HepG2 (cell line): ENCODE results near the gene CC2D1B. TPM values are rescaled to one million over a fixed set of nuclear protein-coding genes. Genes with fewer than 3 reads are reported as not detected.
A peak's percentile ranks its signal among the peaks of the same experiment; 100 is the strongest.

Source experiments
- BORCS8-MEF2B ChIP-seq: sonication (generic); formaldehyde crosslinking; IDR thresholded peaks from 2 replicates; pipeline ENCODE4 v1.8.0; 2022; ENCODE audit warnings: mild to moderate bottlenecking, missing genetic modification reagents
- FOXA3 ChIP-seq: IDR thresholded peaks from 2 replicates; pipeline ENCODE4 v1.6.1; 2016; ENCODE audit warnings: missing genetic modification reagents, missing compliant biosample characterization
- HNF4A ChIP-seq: sonication (generic); formaldehyde crosslinking; IDR thresholded peaks from 2 replicates; pipeline ENCODE4 v1.4.0; 2020; ENCODE audit warnings: missing genetic modification reagents
- HOXA3 ChIP-seq: sonication (generic); formaldehyde crosslinking; IDR thresholded peaks from 2 replicates; pipeline ENCODE4 v1.5.0; 2020; ENCODE audit warnings: missing genetic modification reagents
- HOXA5 ChIP-seq: sonication (generic); formaldehyde crosslinking; IDR thresholded peaks from 2 replicates; pipeline ENCODE4 v1.4.0; 2020; ENCODE audit warnings: missing genetic modification reagents
- KLF12 ChIP-seq: sonication (generic); formaldehyde crosslinking; IDR thresholded peaks from 2 replicates; pipeline ENCODE4 v1.4.0; 2020; ENCODE audit warnings: missing genetic modification reagents, borderline replicate concordance
- KLF16 ChIP-seq, 2 experiments: sonication (generic) in 1 of 2; formaldehyde crosslinking in 1 of 2; IDR thresholded peaks; 2 replicates each; pipeline versions ENCODE4 v1.6.1 to v1.8.0; 2016 to 2023; ENCODE audit warnings: missing genetic modification reagents in 2 of 2, missing compliant biosample characterization in 1 of 2
- KLF6 ChIP-seq: IDR thresholded peaks from 2 replicates; pipeline ENCODE4 v1.8.0; 2016; ENCODE audit warnings: missing biosample characterization, missing genetic modification reagents
- KMT2A ChIP-seq: sonication (generic); formaldehyde crosslinking; IDR thresholded peaks from 2 replicates; pipeline ENCODE4 v1.4.0; 2020; ENCODE audit warnings: missing genetic modification reagents
- LCORL ChIP-seq, 2 experiments: fragments of 450-650 bp in 1 of 2; sonication (generic) in 1 of 2; formaldehyde crosslinking in 1 of 2; IDR thresholded peaks; 2 replicates each; pipeline versions ENCODE4 v1.5.0 to v1.6.1; 2017 to 2020; ENCODE audit warnings: antibody characterized with exemption in 1 of 2, missing genetic modification reagents in 1 of 2
- MIER2 ChIP-seq: IDR thresholded peaks from 2 replicates; pipeline ENCODE4 v1.6.1; 2016; ENCODE audit warnings: missing biosample characterization, missing genetic modification reagents
- NR2C2 ChIP-seq: sonication (generic); formaldehyde crosslinking; IDR thresholded peaks from 2 replicates; pipeline ENCODE4 v1.4.0; 2020; ENCODE audit warnings: missing genetic modification reagents, mild to moderate bottlenecking, moderate library complexity, borderline replicate concordance
- YEATS2 ChIP-seq: sonication (generic); formaldehyde crosslinking; IDR thresholded peaks from 2 replicates; pipeline ENCODE4 v1.4.0; 2020; ENCODE audit warnings: missing genetic modification reagents, borderline replicate concordance
- ZBTB21 ChIP-seq: sonication (generic); formaldehyde crosslinking; IDR thresholded peaks from 2 replicates; pipeline ENCODE4 v1.4.0; 2020; ENCODE audit warnings: missing genetic modification reagents
- ZFP90 ChIP-seq: sonication (generic); formaldehyde crosslinking; IDR thresholded peaks from 2 replicates; pipeline ENCODE4 v1.8.0; 2022; ENCODE audit warnings: missing genetic modification reagents, mild to moderate bottlenecking, inconsistent platforms, borderline replicate concordance
- ZNF264 ChIP-seq: sonication (generic); formaldehyde crosslinking; IDR thresholded peaks from 2 replicates; pipeline ENCODE4 v1.4.0; 2020; ENCODE audit warnings: missing genetic modification reagents
- ZNF350 ChIP-seq: sonication (generic); formaldehyde crosslinking; IDR thresholded peaks from 2 replicates; pipeline ENCODE4 v1.4.0; 2020; ENCODE audit warnings: mild to moderate bottlenecking, low read depth, missing genetic modification reagents, borderline replicate concordance
- ZNF543 ChIP-seq: sonication (generic); formaldehyde crosslinking; IDR thresholded peaks from 2 replicates; pipeline ENCODE4 v1.4.0; 2020; ENCODE audit warnings: mild to moderate bottlenecking, missing genetic modification reagents
- ZNF766 ChIP-seq: sonication (generic); formaldehyde crosslinking; IDR thresholded peaks from 2 replicates; pipeline ENCODE4 v1.5.0; 2020; ENCODE audit warnings: missing genetic modification reagents, borderline replicate concordance
- ZNF777 ChIP-seq: sonication (generic); formaldehyde crosslinking; IDR thresholded peaks from 2 replicates; pipeline ENCODE4 v1.4.0; 2020; ENCODE audit warnings: missing genetic modification reagents
- ZNF841 ChIP-seq: sonication (generic); formaldehyde crosslinking; IDR thresholded peaks from 2 replicates; pipeline ENCODE4 v1.8.1; 2023; ENCODE audit warnings: missing genetic modification reagents, borderline replicate concordance
- polyA plus RNA-seq, 8 experiments: library from polyadenylated mRNA; depleted of rRNA in 3 of 8; stranded (reverse) in 7 of 8; unstranded in 1 of 8; fragments of >200 nt; fragmentation: Illumina TruSeq in 4 of 8; extraction: Trizol in 4 of 8; gene quantifications; 2 replicates each; pipeline versions ENCODE4 v1.2.1 to v1.2.3, GENCODE V29; 2011 to 2016; ENCODE audit warnings: low read depth in 4 of 8, missing spikeins in 1 of 8, mixed read lengths in 1 of 8; ENCODE audit not compliant: insufficient read depth in 1 of 8
- total RNA-seq, 5 experiments: library from RNA; depleted of rRNA; stranded (reverse); fragments of >200 nt; fragmentation: Illumina TruSeq; extraction: Trizol; gene quantifications; 2 replicates each; pipeline ENCODE4 v1.2.3, GENCODE V29; 2016; ENCODE audit warnings: low read depth in 1 of 5
- TF ChIP-seq, protein P1 (sequence below): IDR thresholded peaks from 2 replicates; pipeline ENCODE4 v1.4.0; 2020; ENCODE audit warnings: mild to moderate bottlenecking, missing genetic modification reagents
- TF ChIP-seq, protein P2 (sequence below): sonication (generic); formaldehyde crosslinking; IDR thresholded peaks from 2 replicates; pipeline ENCODE4 v1.4.0; 2020; ENCODE audit warnings: mild to moderate bottlenecking, missing genetic modification reagents
- TF ChIP-seq, protein P3 (sequence below): conservative IDR thresholded peaks from 2 replicates; pipeline ENCODE4 v1.6.1; 2018; ENCODE audit warnings: missing genetic modification reagents

Gene CC2D1B
- total and polyA plus RNA-seq, 2 of the 13 experiments (the other 11 are each of a cell fraction or from before 2014, with no cell fraction given): 7.2 to 19.2 TPM

DNA sequence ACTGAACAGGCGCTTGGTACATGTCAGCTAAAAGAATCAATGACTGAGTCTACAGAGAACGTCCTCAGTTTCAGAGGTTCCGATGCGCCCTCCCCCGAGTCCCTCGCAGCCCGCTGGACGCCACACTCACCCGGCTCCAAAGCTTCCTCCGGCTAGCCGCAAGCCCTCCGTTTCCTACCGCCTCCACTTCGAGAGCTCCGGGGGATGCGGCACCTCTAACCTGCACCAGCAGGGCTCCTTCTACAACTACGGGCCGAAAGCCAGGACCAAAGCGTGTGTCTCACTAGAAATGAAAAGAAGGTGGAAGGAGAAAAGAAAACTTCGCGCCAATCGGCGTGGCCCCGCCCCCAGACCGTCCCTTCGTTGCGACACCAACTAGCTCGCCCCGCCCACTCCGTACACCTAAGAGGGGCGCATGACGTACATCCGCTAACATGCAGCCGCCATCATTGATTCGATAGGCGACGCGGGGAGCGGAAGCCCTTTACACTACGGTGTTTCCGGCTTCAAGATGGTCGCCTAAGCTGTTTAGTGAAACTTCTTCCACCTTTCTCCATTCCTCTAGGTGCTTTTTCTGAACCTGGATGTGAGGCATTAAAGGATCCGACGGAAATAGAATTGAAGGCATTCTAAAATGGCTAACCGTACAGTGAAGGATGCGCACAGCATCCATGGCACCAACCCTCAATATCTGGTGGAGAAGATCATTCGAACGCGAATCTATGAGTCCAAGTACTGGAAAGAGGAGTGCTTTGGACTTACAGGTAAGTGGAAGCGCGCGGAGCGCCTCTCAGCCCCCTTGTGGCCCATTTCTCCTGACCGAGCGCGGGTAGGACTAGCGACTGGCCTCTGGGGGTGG lies 38.3 kb upstream of the CC2D1B start, which contains the start of the genes ORC1 and PRPF38A (continued):
- TF ChIP-seq KLF6 (CRISPR knock-in tag) (peak; percentile 79; the same call in 1 of the 2 replicates), ZNF543 (CRISPR knock-in tag) (no peak), KLF16 (CRISPR knock-in tag; IDR thresholded peaks at IDR 0.05) (peak in 1 of 2 experiments; percentile 62; a peak in 1 of 4 replicates), KMT2A (CRISPR knock-in tag) (peak; percentile 92), MIER2 (CRISPR knock-in tag) (peak; percentile 21; the same call in 1 of the 2 replicates), LCORL (IDR thresholded peaks at IDR 0.05) (no peak), LCORL (CRISPR knock-in tag; IDR thresholded peaks at IDR 0.05) (no peak), HOXA5 (CRISPR knock-in tag) (peak; percentile 79; the same call in 1 of the 2 replicates), ZNF777 (peak; percentile 71), NR2C2 (CRISPR knock-in tag) (peak; percentile 71; the same call in 1 of the 2 replicates), HOXA3 (CRISPR knock-in tag) (peak; percentile 100), HNF4A (CRISPR knock-in tag) (no peak), ZFP90 (CRISPR knock-in tag) (peak; percentile 92; the same call in 1 of the 2 replicates), ZBTB21 (CRISPR knock-in tag) (peak; percentile 100), ZNF841 (CRISPR knock-in tag) (no peak), ZNF264 (CRISPR knock-in tag) (peak; percentile 5; the same call in 1 of the 2 replicates), ZNF766 (CRISPR knock-in tag) (no peak), BORCS8-MEF2B (CRISPR knock-in tag) (peak; percentile 39; the same call in 1 of the 2 replicates), ZNF350 (CRISPR knock-in tag) (peak; percentile 86; the same call in 1 of the 2 replicates), KLF12 (CRISPR knock-in tag) (peak; percentile 30; the same call in 1 of the 2 replicates), YEATS2 (peak; percentile 88), FOXA3 (peak; percentile 55)
- TF ChIP-seq, protein P1, sequence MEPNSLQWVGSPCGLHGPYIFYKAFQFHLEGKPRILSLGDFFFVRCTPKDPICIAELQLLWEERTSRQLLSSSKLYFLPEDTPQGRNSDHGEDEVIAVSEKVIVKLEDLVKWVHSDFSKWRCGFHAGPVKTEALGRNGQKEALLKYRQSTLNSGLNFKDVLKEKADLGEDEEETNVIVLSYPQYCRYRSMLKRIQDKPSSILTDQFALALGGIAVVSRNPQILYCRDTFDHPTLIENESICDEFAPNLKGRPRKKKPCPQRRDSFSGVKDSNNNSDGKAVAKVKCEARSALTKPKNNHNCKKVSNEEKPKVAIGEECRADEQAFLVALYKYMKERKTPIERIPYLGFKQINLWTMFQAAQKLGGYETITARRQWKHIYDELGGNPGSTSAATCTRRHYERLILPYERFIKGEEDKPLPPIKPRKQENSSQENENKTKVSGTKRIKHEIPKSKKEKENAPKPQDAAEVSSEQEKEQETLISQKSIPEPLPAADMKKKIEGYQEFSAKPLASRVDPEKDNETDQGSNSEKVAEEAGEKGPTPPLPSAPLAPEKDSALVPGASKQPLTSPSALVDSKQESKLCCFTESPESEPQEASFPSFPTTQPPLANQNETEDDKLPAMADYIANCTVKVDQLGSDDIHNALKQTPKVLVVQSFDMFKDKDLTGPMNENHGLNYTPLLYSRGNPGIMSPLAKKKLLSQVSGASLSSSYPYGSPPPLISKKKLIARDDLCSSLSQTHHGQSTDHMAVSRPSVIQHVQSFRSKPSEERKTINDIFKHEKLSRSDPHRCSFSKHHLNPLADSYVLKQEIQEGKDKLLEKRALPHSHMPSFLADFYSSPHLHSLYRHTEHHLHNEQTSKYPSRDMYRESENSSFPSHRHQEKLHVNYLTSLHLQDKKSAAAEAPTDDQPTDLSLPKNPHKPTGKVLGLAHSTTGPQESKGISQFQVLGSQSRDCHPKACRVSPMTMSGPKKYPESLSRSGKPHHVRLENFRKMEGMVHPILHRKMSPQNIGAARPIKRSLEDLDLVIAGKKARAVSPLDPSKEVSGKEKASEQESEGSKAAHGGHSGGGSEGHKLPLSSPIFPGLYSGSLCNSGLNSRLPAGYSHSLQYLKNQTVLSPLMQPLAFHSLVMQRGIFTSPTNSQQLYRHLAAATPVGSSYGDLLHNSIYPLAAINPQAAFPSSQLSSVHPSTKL: peak; percentile 71
- TF ChIP-seq, protein P2, sequence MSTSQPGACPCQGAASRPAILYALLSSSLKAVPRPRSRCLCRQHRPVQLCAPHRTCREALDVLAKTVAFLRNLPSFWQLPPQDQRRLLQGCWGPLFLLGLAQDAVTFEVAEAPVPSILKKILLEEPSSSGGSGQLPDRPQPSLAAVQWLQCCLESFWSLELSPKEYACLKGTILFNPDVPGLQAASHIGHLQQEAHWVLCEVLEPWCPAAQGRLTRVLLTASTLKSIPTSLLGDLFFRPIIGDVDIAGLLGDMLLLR (CRISPR knock-in tag): peak; percentile 79
- TF ChIP-seq, protein P3, sequence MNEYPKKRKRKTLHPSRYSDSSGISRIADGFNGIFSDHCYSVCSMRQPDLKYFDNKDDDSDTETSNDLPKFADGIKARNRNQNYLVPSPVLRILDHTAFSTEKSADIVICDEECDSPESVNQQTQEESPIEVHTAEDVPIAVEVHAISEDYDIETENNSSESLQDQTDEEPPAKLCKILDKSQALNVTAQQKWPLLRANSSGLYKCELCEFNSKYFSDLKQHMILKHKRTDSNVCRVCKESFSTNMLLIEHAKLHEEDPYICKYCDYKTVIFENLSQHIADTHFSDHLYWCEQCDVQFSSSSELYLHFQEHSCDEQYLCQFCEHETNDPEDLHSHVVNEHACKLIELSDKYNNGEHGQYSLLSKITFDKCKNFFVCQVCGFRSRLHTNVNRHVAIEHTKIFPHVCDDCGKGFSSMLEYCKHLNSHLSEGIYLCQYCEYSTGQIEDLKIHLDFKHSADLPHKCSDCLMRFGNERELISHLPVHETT (CRISPR knock-in tag): peak; percentile 38; the same call in 1 of the 2 replicates
